Neural progenitor cell (in vitro differentiated cells): ENCODE data around the gene ODF2. TPM values are rescaled to one million over a fixed set of nuclear protein-coding genes. Genes with fewer than 3 reads are reported as not detected.
"Not testable (repeated sequence)": the region's sequence is repeated elsewhere in the genome, so short reads cannot be mapped to it uniquely, and the experiment has no call there.

ENCODE experiments used
- DNase-seq: peaks from one replicate; pipeline ENCODE4 v3.0.0-alpha.2; 2016; ENCODE audit warnings: low spot score
- H2AFZ ChIP-seq: fragments of 200-600 bp; sonication (generic); replicated peaks from 2 replicates; pipeline ENCODE4 v1.6.1; 2016; ENCODE audit warnings: antibody characterized with exemption
- H3F3A ChIP-seq: fragments of 200-600 bp; sonication (generic); 2 replicates; pipeline ENCODE4 v1.6.1; 2016; ENCODE audit warnings: antibody characterized with exemption, low read depth
- H3K27ac ChIP-seq: fragments of 200-600 bp; sonication (generic); 2 replicates; pipeline ENCODE4 v1.5.1; 2016; ENCODE audit warnings: mild to moderate bottlenecking
- H3K27me3 ChIP-seq: fragments of 200-600 bp; sonication (generic); 2 replicates; pipeline ENCODE4 v1.6.1; 2016; ENCODE audit warnings: mild to moderate bottlenecking, moderate library complexity
- H3K36me3 ChIP-seq: fragments of 200-600 bp; sonication (generic); 2 replicates; pipeline ENCODE4 v1.5.1; 2016
- H3K4me1 ChIP-seq: fragments of 200-600 bp; sonication (generic); 2 replicates; pipeline ENCODE4 v1.6.1; 2016; ENCODE audit warnings: mixed run types
- H3K4me2 ChIP-seq: fragments of 200-600 bp; sonication (generic); 2 replicates; pipeline ENCODE4 v1.6.1; 2016
- H3K4me3 ChIP-seq: fragments of 200-600 bp; sonication (generic); 2 replicates; pipeline ENCODE4 v1.5.1; 2016
- H3K79me2 ChIP-seq: fragments of 200-600 bp; sonication (generic); 2 replicates; pipeline ENCODE4 v1.6.1; 2016; ENCODE audit warnings: low read depth
- H3K9ac ChIP-seq: fragments of 200-600 bp; sonication (generic); 2 replicates; pipeline ENCODE4 v1.6.1; 2016
- H3K9me3 ChIP-seq: fragments of 200-600 bp; sonication (generic); 2 replicates; pipeline ENCODE4 v1.5.1; 2016; ENCODE audit warnings: low read depth
- H4K20me1 ChIP-seq: fragments of 200-600 bp; sonication (generic); 2 replicates; pipeline ENCODE4 v1.6.1; 2016; ENCODE audit warnings: low read depth
- H3K27ac Mint-ChIP-seq: 3 replicates; pipeline ENCODE4 v1.8.0; 2021; ENCODE audit warnings: mixed read lengths
- H3K27me3 Mint-ChIP-seq: 2 replicates; pipeline ENCODE4 v1.8.0; 2022; ENCODE audit warnings: low read depth, mild to moderate bottlenecking, inconsistent platforms, moderate library complexity, mixed read lengths; ENCODE audit not compliant: insufficient read depth
- H3K36me3 Mint-ChIP-seq: 3 replicates; pipeline ENCODE4 v1.8.0; 2021; ENCODE audit warnings: mixed read lengths
- H3K4me1 Mint-ChIP-seq: 3 replicates; pipeline ENCODE4 v1.8.0; 2021; ENCODE audit warnings: mixed read lengths
- H3K4me3 Mint-ChIP-seq: 3 replicates; pipeline ENCODE4 v1.8.0; 2021; ENCODE audit warnings: mild to moderate bottlenecking, moderate library complexity, mixed read lengths
- H3K9me3 Mint-ChIP-seq: 3 replicates; pipeline ENCODE4 v1.8.0; 2020; ENCODE audit warnings: mixed read lengths
- CTCF ChIP-seq: fragments of 200-600 bp; sonication (generic); IDR thresholded peaks from 2 replicates; pipeline ENCODE4 v1.5.1; 2017; ENCODE audit warnings: antibody characterized with exemption, mild to moderate bottlenecking
- EZH2 ChIP-seq: fragments of 200-600 bp; sonication (generic); IDR thresholded peaks from 2 replicates; pipeline ENCODE4 v1.6.1; 2017; ENCODE audit warnings: antibody characterized with exemption, mild to moderate bottlenecking, moderate library complexity
- EZH2phosphoT487 ChIP-seq: fragments of 200-600 bp; sonication (generic); IDR thresholded peaks from 2 replicates; pipeline ENCODE4 v1.6.1; 2017; ENCODE audit warnings: antibody characterized with exemption
- total RNA-seq: library from RNA; depleted of rRNA; stranded (reverse); fragments of >200 nt; gene quantifications from 2 replicates; pipeline ENCODE4 v1.2.3, GENCODE V29; 2015; ENCODE audit warnings: low replicate concordance

ODF2 gene
- total RNA-seq, 1 donor from 2014 or later, result 40.6 TPM

GRCh38 chr9:128420060-128420650 is 35.7 kb upstream of the ODF2 start:
- Histone ChIP-seq H4K20me1 (peaks cover 15% of the 10 kb centered on the region), H2AFZ (peak overlapping the region; percentile 100), H3K9me3 (no peaks in the 10 kb centered on the region), H3K27ac (no peak overlapping the region), H3K4me1 (no peaks in the 10 kb centered on the region), H3K27me3 (peaks cover 95% of the 10 kb centered on the region), H3K9ac (no peak overlapping the region), H3K4me3 (peak overlapping the region; percentile 93), H3F3A (peaks cover 6% of the 10 kb centered on the region), H3K79me2 (no peaks in the 10 kb centered on the region), H3K36me3 (no peaks in the 10 kb centered on the region), H3K4me2 (peak overlapping the region; percentile 97)
- Mint-ChIP-seq H3K4me1 (peaks cover 27% of the 10 kb centered on the region), H3K36me3 (no peaks in the 10 kb centered on the region), H3K27ac (no peak overlapping the region), H3K4me3 (peak overlapping the region; percentile 87), H3K27me3 (peaks cover 25% of the 10 kb centered on the region), H3K9me3 (no peaks in the 10 kb centered on the region)
- TF ChIP-seq EZH2phosphoT487, result peak; percentile 74
- TF ChIP-seq EZH2, result peak; percentile 85
- TF ChIP-seq CTCF, result peak; percentile 83
- DNase-seq, result peak; percentile 80

GRCh38 chr9:128420651-128421481 is 34.9 kb upstream of the ODF2 start, which contains the start of gene CERCAM:
TSS of gene CERCAM (plus strand) at chr9:128420857. CDS start at chr9:128420878, 21 bp downstream.
- peak; percentile 6 for TF ChIP-seq CTCF
- TF ChIP-seq EZH2, result no peak
- H3K27ac ChIP-seq, result no peak within 1 kb of the TSS
- H3K27me3 ChIP-seq, result peaks cover 88% of the 10 kb centered on the region
- H3K9me3 Mint-ChIP-seq, result no peaks in the 10 kb centered on the region
- H3K9me3 ChIP-seq, result no peaks in the 10 kb centered on the region
- peak; percentile 81 for DNase-seq
- peak within 1 kb of the TSS; percentile 100 for H2AFZ ChIP-seq
- no peaks in the 10 kb centered on the region for H3K36me3 ChIP-seq
- H3K27me3 Mint-ChIP-seq, result peaks cover 22% of the 10 kb centered on the region
- no peak within 1 kb of the TSS for H3K9ac ChIP-seq
- no peaks in the 10 kb centered on the region for H3K36me3 Mint-ChIP-seq
- peaks cover 6% of the 10 kb centered on the region for H3F3A ChIP-seq
- H3K4me1 Mint-ChIP-seq, result peaks cover 22% of the 10 kb centered on the region
- peak within 1 kb of the TSS; percentile 93 for H3K4me3 ChIP-seq
- no peaks in the 10 kb centered on the region for H3K4me1 ChIP-seq
- H4K20me1 ChIP-seq, result peaks cover 15% of the 10 kb centered on the region
- H3K4me3 Mint-ChIP-seq, result peak within 1 kb of the TSS; percentile 87
- no peaks in the 10 kb centered on the region for H3K79me2 ChIP-seq
- peak within 1 kb of the TSS; percentile 97 for H3K4me2 ChIP-seq
- H3K27ac Mint-ChIP-seq, result no peak within 1 kb of the TSS

DNA sequence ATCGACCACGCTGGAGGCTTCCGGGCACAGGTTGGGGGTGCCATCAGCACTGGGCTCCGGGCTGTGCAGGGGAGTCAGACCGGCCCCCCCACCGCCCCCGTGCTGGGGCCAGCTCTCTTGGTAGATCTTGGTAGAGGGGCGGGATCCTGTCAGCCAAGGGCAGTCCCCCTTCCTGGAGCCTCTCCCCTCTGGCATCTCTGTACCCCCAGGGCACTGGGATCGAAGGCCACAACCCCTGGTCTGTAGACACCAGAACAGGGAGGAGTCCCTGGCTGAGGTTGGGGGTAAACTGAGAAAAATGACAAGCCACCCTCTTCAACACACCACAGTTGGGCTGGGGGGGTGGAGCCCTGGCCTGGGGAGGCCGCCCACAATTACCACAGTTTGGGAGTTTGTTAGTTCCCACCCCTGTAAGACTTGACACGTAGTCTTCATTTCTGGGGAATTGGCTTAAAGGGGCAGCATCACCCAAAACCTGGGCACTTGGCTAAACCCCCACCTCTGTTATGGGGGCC is 34.3 kb upstream of the ODF2 start:
- peak overlapping the region; percentile 93 for H3K4me3 ChIP-seq
- H3F3A ChIP-seq, result peaks cover 6% of the 10 kb centered on the region
- H2AFZ ChIP-seq, result no peak overlapping the region
- H3K27ac ChIP-seq, result no peak overlapping the region
- no peaks in the 10 kb centered on the region for H3K79me2 ChIP-seq
- peak overlapping the region; percentile 97 for H3K4me2 ChIP-seq
- no peaks in the 10 kb centered on the region for H3K4me1 ChIP-seq
- no peaks in the 10 kb centered on the region for H3K9me3 ChIP-seq
- Mint-ChIP-seq H3K27ac (no peak overlapping the region), H3K27me3 (peaks cover 19% of the 10 kb centered on the region), H3K9me3 (no peaks in the 10 kb centered on the region), H3K36me3 (no peaks in the 10 kb centered on the region), H3K4me3 (peak overlapping the region; percentile 87), H3K4me1 (peaks cover 15% of the 10 kb centered on the region)
- TF ChIP-seq CTCF (no peak), EZH2 (no peak), EZH2phosphoT487 (no peak)
- no peaks in the 10 kb centered on the region for H3K36me3 ChIP-seq
- no peak for DNase-seq
- H3K9ac ChIP-seq, result no peak overlapping the region
- peaks cover 15% of the 10 kb centered on the region for H4K20me1 ChIP-seq
- peaks cover 81% of the 10 kb centered on the region for H3K27me3 ChIP-seq

- H3K36me3 Mint-ChIP-seq, H3K36me3 ChIP-seq, H3K4me1 ChIP-seq, H2AFZ ChIP-seq, H3K79me2 ChIP-seq, H3K27ac Mint-ChIP-seq, H3K9me3 Mint-ChIP-seq, H3K4me2 ChIP-seq, H3K9me3 ChIP-seq, H3F3A ChIP-seq, H3K4me3 ChIP-seq, DNase-seq, H3K27ac ChIP-seq, H3K9ac ChIP-seq: not testable (repeated sequence)
- peaks cover 74% of the 10 kb centered on the region for H3K27me3 ChIP-seq
- peaks cover 15% of the 10 kb centered on the region for H4K20me1 ChIP-seq
- peaks cover 13% of the 10 kb centered on the region for H3K4me1 Mint-ChIP-seq
- H3K4me3 Mint-ChIP-seq, result peak overlapping the region; percentile 70
- peaks cover 18% of the 10 kb centered on the region for H3K27me3 Mint-ChIP-seq
Measured at GRCh38 chr9:128422022-128422782, 33.6 kb upstream of the ODF2 start.
